Measurements from ENCODE around the gene ELAVL2. TPM values are rescaled to one million over a fixed set of nuclear protein-coding genes. Genes with fewer than 3 reads are reported as not detected.

The ELAVL2 gene
- total and polyA plus RNA-seq, 2 donors (not counting 3 experiments of a cell fraction or from before 2014, with no cell fraction given), result 0.06 to 0.20 TPM

DNA sequence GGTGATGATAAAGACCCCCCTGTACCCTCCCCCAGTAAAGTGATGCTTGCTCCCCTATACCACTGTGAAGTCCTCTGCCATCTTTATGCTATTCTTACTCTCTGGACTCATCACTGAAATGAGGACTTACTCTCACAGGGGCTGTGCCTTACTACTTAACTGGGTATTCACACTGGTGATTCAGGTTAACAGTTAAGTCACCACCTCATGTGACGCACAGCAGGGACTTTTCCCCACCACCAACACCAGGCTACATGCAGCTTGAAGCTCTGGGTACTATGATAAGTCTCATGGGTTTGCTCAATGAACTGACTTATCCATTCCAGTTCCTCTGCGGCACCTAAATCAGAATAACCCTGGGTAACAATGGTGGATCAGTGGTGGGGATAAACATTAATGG is 163.7 kb downstream of the ELAVL2 start:
- Histone ChIP-seq H3K4me1 (ENCODE audit: control insufficient read depth, extremely low read depth, insufficient read depth, low read length) (no peaks in the 10 kb centered on the region), H3K27me3 (ENCODE audit: control insufficient read depth in 2 of 2, insufficient read depth in 2 of 2, low read length in 2 of 2) (no peaks in the 10 kb centered on the region), H3K36me3 (ENCODE audit: control insufficient read depth in 2 of 2, extremely low read depth in 1 of 2, insufficient read depth in 2 of 2, low read length in 2 of 2) (no peaks in the 10 kb centered on the region), H3K27ac (ENCODE audit: insufficient read depth, low read depth, low read length) (no peak overlapping the region), H2AFZ (ENCODE audit: low read depth, low read length) (no peak overlapping the region), H3K4me2 (ENCODE audit: insufficient read depth, low read length) (no peak overlapping the region), H4K20me1 (replicated peaks; ENCODE audit: control insufficient read depth, extremely low read depth, insufficient read depth, low read length) (no peaks in the 10 kb centered on the region), H3K9me3 (replicated peaks; ENCODE audit: control insufficient read depth, insufficient read depth, low read length) (no peaks in the 10 kb centered on the region), H3K9me1 (replicated peaks; ENCODE audit: control insufficient read depth, extremely low read depth, insufficient read depth, low read length) (no peaks in the 10 kb centered on the region), H3K9ac (replicated peaks; ENCODE audit: extremely low read depth, insufficient read depth, low read length) (no peak overlapping the region), H3K79me2 (ENCODE audit: control insufficient read depth, insufficient read depth, low read length) (no peaks in the 10 kb centered on the region), H3K4me3 (replicated peaks in 1 of 3; ENCODE audit: insufficient read depth in 1 of 3, low read depth in 1 of 3, low read length in 3 of 3) (no peak overlapping the region)
- BruUV-seq (replicated peaks), result no TSS peak
- TF ChIP-seq JUN (IDR thresholded peaks at IDR 0.05; ENCODE audit: borderline replicate concordance, insufficient read depth, insufficient read length, low read depth) (no peak), GATA2 (IDR thresholded peaks at IDR 0.05; ENCODE audit: insufficient read depth, insufficient read length, low read depth, low read length) (no peak), FOS (IDR thresholded peaks at IDR 0.05; ENCODE audit: borderline replicate concordance, insufficient read depth, low read length) (no peak), POLR2A (IDR thresholded peaks at IDR 0.05; ENCODE audit: low read depth, low read length) (no peak), EZH2 (IDR thresholded peaks at IDR 0.05; ENCODE audit: borderline replicate concordance, low read depth, low read length, severe bottlenecking) (no peak)
- TF ChIP-seq, protein P1, sequence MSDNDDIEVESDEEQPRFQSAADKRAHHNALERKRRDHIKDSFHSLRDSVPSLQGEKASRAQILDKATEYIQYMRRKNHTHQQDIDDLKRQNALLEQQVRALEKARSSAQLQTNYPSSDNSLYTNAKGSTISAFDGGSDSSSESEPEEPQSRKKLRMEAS (IDR thresholded peaks at IDR 0.05; ENCODE audit: insufficient read depth, insufficient read length), result no peak
- TF ChIP-seq, protein P2, sequence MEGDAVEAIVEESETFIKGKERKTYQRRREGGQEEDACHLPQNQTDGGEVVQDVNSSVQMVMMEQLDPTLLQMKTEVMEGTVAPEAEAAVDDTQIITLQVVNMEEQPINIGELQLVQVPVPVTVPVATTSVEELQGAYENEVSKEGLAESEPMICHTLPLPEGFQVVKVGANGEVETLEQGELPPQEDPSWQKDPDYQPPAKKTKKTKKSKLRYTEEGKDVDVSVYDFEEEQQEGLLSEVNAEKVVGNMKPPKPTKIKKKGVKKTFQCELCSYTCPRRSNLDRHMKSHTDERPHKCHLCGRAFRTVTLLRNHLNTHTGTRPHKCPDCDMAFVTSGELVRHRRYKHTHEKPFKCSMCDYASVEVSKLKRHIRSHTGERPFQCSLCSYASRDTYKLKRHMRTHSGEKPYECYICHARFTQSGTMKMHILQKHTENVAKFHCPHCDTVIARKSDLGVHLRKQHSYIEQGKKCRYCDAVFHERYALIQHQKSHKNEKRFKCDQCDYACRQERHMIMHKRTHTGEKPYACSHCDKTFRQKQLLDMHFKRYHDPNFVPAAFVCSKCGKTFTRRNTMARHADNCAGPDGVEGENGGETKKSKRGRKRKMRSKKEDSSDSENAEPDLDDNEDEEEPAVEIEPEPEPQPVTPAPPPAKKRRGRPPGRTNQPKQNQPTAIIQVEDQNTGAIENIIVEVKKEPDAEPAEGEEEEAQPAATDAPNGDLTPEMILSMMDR (IDR thresholded peaks at IDR 0.05; ENCODE audit: extremely low read depth in 1 of 2, insufficient read depth in 1 of 2, low read depth in 1 of 2, low read length in 2 of 2), result no peak
- intact Hi-C loops (cut with micrococcal nuclease) (no loop called here), dilution Hi-C loops (cut with MboI; ENCODE audit: extremely low pct_ligation_motif_present, low sequenced_read_pairs) (no loop called here)
- DNase-seq (ENCODE audit: low read depth, low spot score) (no peak), FAIRE-seq (no peak)
- ChIA-PET POLR2A (no interaction called here), CTCF (no interaction called here)

All from endothelial cell of umbilical vein (primary cell).